ENCODE data around the gene PLCD3.

PLCD3 gene

DNA sequence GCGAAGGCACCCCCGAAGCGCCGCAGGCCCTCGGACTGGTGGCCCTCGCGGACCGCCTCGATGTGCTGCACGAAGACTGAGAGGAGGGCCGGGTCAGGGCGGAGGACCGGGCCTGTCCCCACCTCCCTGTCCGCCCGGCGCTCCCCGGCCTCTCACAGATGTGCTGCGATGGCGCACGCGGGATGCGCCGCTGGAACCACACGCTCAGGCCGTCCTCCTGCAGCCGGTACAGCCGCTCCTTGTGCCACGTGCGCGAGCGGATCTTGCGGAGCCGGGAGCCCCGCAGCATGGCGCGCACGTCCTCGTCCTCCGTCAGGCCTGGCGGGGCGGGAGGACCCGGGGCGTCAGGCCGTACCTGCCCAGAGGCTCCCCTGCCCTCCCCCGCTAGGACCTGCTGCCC lies 11.3 kb downstream of the PLCD3 start:
- TF ChIP-seq, protein P1, sequence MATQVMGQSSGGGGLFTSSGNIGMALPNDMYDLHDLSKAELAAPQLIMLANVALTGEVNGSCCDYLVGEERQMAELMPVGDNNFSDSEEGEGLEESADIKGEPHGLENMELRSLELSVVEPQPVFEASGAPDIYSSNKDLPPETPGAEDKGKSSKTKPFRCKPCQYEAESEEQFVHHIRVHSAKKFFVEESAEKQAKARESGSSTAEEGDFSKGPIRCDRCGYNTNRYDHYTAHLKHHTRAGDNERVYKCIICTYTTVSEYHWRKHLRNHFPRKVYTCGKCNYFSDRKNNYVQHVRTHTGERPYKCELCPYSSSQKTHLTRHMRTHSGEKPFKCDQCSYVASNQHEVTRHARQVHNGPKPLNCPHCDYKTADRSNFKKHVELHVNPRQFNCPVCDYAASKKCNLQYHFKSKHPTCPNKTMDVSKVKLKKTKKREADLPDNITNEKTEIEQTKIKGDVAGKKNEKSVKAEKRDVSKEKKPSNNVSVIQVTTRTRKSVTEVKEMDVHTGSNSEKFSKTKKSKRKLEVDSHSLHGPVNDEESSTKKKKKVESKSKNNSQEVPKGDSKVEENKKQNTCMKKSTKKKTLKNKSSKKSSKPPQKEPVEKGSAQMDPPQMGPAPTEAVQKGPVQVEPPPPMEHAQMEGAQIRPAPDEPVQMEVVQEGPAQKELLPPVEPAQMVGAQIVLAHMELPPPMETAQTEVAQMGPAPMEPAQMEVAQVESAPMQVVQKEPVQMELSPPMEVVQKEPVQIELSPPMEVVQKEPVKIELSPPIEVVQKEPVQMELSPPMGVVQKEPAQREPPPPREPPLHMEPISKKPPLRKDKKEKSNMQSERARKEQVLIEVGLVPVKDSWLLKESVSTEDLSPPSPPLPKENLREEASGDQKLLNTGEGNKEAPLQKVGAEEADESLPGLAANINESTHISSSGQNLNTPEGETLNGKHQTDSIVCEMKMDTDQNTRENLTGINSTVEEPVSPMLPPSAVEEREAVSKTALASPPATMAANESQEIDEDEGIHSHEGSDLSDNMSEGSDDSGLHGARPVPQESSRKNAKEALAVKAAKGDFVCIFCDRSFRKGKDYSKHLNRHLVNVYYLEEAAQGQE (IDR thresholded peaks at IDR 0.05; ENCODE audit: insufficient read depth in 1 of 2, low read depth in 2 of 2, low read length in 2 of 2), result no peak
- TF ChIP-seq TAF1 (IDR thresholded peaks at IDR 0.05; ENCODE audit: borderline replicate concordance, insufficient read depth, low read length) (no peak), FOXP2 (optimal IDR thresholded peaks at IDR 0.05; ENCODE audit: borderline replicate concordance, extremely low read depth, extremely low read length, insufficient read depth) (no peak), POLR2AphosphoS5 (IDR thresholded peaks at IDR 0.05; ENCODE audit: low read depth, low read length) (no peak), SIN3A (IDR thresholded peaks at IDR 0.05; ENCODE audit: borderline replicate concordance, insufficient read depth, low read length) (no peak)

DNA sequence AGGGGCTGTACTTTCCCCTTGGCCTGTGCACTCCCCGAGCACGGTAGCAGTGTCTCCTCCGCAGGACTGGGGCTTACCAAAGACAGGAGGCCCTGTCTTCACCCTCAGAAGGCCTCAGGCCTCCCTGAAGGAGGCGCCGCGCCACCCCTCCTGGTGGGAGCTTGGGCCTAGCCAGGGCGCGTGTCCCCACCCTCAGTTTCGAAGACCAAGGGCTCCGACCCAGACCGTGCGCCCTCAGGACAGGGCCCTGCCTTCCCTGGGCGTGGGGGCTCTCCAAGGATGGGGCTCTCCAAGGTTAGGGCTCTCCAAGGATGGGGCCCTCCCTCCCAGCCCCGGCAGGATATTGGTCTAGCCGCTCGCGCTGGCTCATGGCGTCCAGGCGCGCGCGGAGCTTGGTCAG lies 11.8 kb downstream of the PLCD3 start:
- TF ChIP-seq, protein P1 (IDR thresholded peaks at IDR 0.05; ENCODE audit: insufficient read depth in 1 of 2, low read depth in 2 of 2, low read length in 2 of 2), result no peak
- TF ChIP-seq TAF1 (IDR thresholded peaks at IDR 0.05; ENCODE audit: borderline replicate concordance, insufficient read depth, low read length) (no peak), POLR2AphosphoS5 (IDR thresholded peaks at IDR 0.05; ENCODE audit: low read depth, low read length) (no peak), SIN3A (IDR thresholded peaks at IDR 0.05; ENCODE audit: borderline replicate concordance, insufficient read depth, low read length) (no peak), FOXP2 (optimal IDR thresholded peaks at IDR 0.05; ENCODE audit: borderline replicate concordance, extremely low read depth, extremely low read length, insufficient read depth) (no peak)

DNA sequence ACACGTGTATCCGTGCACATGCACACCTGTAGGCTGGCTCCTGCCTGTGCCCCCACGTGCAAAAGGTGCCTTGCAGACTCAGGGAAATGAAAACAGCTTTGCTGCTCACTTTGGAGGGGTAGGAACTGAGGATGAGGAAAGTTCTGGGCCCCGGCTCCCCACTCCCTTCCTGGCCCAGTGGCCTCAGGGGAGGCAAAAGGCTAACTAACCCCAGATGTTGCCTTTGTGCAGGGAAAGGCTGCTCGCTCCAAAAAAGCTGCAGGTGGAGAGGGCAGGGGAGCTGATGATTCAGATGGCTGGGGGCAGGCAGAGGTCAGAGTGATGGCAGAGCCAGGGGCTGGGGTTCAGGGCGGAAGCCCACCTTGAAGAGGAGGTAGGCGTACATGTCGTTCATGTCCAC lies 12.4 kb downstream of the PLCD3 start:
- TF ChIP-seq TAF1 (IDR thresholded peaks at IDR 0.05; ENCODE audit: borderline replicate concordance, insufficient read depth, low read length) (no peak), FOXP2 (optimal IDR thresholded peaks at IDR 0.05; ENCODE audit: borderline replicate concordance, extremely low read depth, extremely low read length, insufficient read depth) (no peak), POLR2AphosphoS5 (IDR thresholded peaks at IDR 0.05; ENCODE audit: low read depth, low read length) (no peak), SIN3A (IDR thresholded peaks at IDR 0.05; ENCODE audit: borderline replicate concordance, insufficient read depth, low read length) (no peak)
- TF ChIP-seq, protein P1 (IDR thresholded peaks at IDR 0.05; ENCODE audit: insufficient read depth in 1 of 2, low read depth in 2 of 2, low read length in 2 of 2), result no peak

DNA sequence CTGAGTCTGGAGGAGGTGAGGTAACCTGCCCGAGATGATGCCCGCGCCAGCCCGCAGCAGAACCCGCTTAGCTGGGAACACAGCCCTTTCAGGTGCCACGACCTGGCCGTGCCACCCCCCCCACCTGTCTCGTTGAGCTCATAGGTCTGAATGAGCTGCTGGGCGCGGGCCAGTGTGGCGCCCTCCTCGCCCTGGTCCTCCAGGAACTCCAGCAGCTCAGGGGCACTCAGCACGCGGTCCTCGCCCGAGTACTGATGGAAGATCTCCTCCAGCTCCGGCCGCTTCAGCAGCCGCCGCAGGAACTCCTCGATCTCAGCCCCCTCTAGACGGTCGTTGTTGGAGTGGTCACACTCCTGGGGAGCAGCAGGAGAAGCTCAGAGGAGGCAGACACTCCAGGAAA lies 13.6 kb downstream of the PLCD3 start:
- TF ChIP-seq SIN3A (IDR thresholded peaks at IDR 0.05; ENCODE audit: borderline replicate concordance, insufficient read depth, low read length) (no peak), FOXP2 (optimal IDR thresholded peaks at IDR 0.05; ENCODE audit: borderline replicate concordance, extremely low read depth, extremely low read length, insufficient read depth) (no peak), POLR2AphosphoS5 (IDR thresholded peaks at IDR 0.05; ENCODE audit: low read depth, low read length) (no peak), TAF1 (IDR thresholded peaks at IDR 0.05; ENCODE audit: borderline replicate concordance, insufficient read depth, low read length) (no peak)
- TF ChIP-seq, protein P1 (IDR thresholded peaks at IDR 0.05; ENCODE audit: insufficient read depth in 1 of 2, low read depth in 2 of 2, low read length in 2 of 2), result no peak

All from PFSK-1 (cell line).